ENCODE measurements around the gene MUC4.

MUC4 gene

DNA sequence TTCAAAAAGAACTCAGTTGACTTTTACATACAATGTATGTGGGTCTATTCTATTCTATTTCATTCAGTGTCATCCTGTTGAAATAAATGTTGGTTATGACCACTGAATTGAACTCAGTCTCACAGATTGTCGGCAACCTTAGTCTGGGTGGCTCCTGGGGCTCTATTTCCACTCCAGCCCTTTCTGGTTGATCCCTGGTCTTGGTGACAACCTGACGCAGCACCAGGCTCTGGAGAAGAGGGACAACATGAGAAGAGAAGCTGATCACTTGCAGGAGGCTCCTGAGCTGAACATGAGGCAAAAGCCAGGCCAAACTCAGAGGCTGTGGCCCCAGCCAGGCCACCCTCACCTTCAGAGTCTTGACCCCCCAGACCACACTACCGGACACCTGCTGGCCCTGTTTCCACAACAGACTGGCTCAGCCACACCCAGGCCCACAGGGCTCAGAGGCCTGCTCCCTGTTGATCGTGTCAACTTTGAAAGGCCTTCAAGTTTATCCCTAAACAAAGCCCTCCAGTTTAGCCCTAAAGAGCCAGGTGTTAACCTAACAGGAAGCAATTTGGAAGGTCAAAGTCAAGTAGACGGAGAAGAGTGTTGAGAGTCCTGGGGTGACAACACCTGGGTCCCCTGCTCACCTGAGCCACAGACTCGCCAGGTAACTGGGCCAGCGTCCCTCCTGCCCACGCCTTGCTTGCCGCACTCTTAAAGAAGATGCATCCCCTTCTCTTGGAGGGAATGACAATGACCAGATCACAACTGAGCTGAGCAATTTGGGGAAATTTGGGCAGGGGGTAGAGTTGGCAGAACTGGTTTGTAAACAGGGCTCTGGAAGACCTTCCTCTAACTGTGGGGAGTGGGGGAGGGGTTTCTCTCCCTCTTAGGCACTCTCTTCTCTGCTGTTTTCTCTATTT, 106.4 kb downstream of the MUC4 start:
- Mint-ChIP-seq H3K27ac (no peak overlapping the region), H3K4me1 (peaks cover 4% of the 10 kb centered on the region), H3K27me3 (no peaks in the 10 kb centered on the region), H3K4me3 (no peak overlapping the region), H3K36me3 (peaks cover 19% of the 10 kb centered on the region), H3K9me3 (no peaks in the 10 kb centered on the region)
- no peak for DNase-seq (ENCODE audit: low spot score in 2 of 2)
- ATAC-seq (ENCODE audit: low read depth) = no peak

- H3K27ac Mint-ChIP-seq = no peak overlapping the region
- no peaks in the 10 kb centered on the region for H3K9me3 Mint-ChIP-seq
- DNase-seq (ENCODE audit: low spot score in 2 of 2) (no peak), ATAC-seq (ENCODE audit: low read depth) (no peak)
- no peaks in the 10 kb centered on the region for H3K27me3 Mint-ChIP-seq
- H3K4me1 Mint-ChIP-seq = peaks cover 4% of the 10 kb centered on the region
- peaks cover 11% of the 10 kb centered on the region for H3K36me3 Mint-ChIP-seq
- no peak overlapping the region for H3K4me3 Mint-ChIP-seq
Observed at GRCh38 chr3:195704433-195704999, 107.2 kb downstream of the MUC4 start.

DNA sequence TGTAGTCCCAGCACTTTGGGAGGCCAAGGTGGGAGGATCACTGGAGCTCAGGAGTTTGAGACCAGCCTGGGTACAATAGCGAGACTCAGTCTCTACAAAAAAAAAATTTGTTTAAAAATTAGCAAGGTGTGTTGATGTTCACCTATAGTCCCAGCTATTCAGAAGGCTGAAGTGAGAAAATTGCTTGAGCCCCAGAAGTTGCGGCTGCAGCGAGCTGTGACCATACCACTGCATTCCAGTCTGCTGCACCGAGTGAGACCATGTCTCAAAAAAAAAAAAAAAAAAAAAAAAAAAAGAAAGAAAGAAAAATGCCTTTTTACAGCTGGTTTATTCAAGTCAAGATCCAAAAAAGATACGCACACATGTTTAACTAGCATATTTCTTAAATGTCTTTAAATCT, 108.0 kb downstream of the MUC4 start:
- peaks cover 6% of the 10 kb centered on the region for H3K36me3 Mint-ChIP-seq
- DNase-seq (ENCODE audit: low spot score in 2 of 2) (no peak), ATAC-seq (ENCODE audit: low read depth) (no peak)
- no peaks in the 10 kb centered on the region for H3K4me1 Mint-ChIP-seq
- no peak overlapping the region for H3K27ac Mint-ChIP-seq
- no peaks in the 10 kb centered on the region for H3K27me3 Mint-ChIP-seq
- H3K4me3 Mint-ChIP-seq = no peak overlapping the region
- no peaks in the 10 kb centered on the region for H3K9me3 Mint-ChIP-seq

DNA sequence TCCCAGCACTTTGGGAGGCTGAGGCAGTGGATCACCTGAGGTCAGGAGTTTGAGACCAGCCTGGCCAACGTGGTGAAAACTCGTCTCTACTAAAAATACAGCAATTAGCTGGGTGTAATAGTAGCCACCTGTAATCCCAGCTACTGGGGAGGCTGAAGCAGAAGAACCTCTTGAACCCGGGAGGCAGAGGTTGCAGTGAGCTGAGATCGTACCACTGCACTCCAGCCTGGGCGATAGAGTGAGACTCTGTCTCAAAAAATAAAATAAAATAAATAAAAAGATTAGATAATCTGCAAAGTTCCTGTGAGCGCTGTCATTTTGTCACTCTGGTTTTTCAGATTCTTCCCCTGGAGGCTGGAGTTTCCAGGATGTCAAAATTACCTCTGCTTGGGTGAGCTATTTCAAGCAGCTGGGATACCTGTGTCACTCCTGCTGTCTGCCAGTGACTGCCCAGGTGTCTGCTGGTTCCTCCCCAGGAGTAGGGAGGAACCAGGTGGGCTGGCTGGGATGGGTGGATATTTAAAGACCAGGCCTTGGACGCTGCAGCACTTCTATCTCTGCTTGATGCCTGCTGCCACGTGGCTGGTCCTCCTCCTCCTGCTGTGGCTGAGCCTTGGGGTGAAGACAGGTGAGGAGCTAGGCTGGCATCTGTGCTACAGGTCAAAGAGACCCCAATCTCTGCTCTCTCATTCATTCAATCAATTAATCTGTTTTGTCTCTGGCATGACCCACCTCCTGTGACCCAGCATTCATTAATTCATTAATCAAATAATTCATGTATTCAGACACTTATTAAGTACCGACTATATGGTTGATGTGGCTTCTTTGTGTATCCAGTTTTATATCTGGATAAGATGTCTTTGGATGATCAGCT, 110.5 kb downstream of the MUC4 start:
- no peak for DNase-seq (ENCODE audit: low spot score in 2 of 2)
- Mint-ChIP-seq H3K27ac (no peak overlapping the region), H3K4me3 (no peak overlapping the region), H3K4me1 (peaks cover under 1% of the 10 kb centered on the region), H3K27me3 (no peaks in the 10 kb centered on the region), H3K9me3 (no peaks in the 10 kb centered on the region), H3K36me3 (peaks cover 18% of the 10 kb centered on the region)
- ATAC-seq (ENCODE audit: low read depth) = no peak

- no peak overlapping the region for H3K27ac Mint-ChIP-seq
- no peaks in the 10 kb centered on the region for H3K27me3 Mint-ChIP-seq
- no peak overlapping the region for H3K4me3 Mint-ChIP-seq
- H3K9me3 Mint-ChIP-seq = no peaks in the 10 kb centered on the region
- peaks cover 22% of the 10 kb centered on the region for H3K36me3 Mint-ChIP-seq
- DNase-seq (ENCODE audit: low spot score in 2 of 2) = no peak
- H3K4me1 Mint-ChIP-seq = peaks cover 5% of the 10 kb centered on the region
- ATAC-seq (ENCODE audit: low read depth) = no peak
Observed at GRCh38 chr3:195700319-195700718, 111.4 kb downstream of the MUC4 start.

GRCh38 chr3:195699860-195700259, 111.9 kb downstream of the MUC4 start:
- ATAC-seq (ENCODE audit: low read depth) = no peak
- peaks cover 5% of the 10 kb centered on the region for H3K4me1 Mint-ChIP-seq

GRCh38 chr3:195699388-195699771, 112.3 kb downstream of the MUC4 start:
- no peaks in the 10 kb centered on the region for H3K9me3 Mint-ChIP-seq
- H3K36me3 Mint-ChIP-seq = peaks cover 22% of the 10 kb centered on the region
- ATAC-seq (ENCODE audit: low read depth) (no peak), DNase-seq (ENCODE audit: low spot score in 2 of 2) (no peak)
- H3K27ac Mint-ChIP-seq = no peak overlapping the region
- H3K4me3 Mint-ChIP-seq = no peak overlapping the region
- peaks cover 5% of the 10 kb centered on the region for H3K4me1 Mint-ChIP-seq
- H3K27me3 Mint-ChIP-seq = no peaks in the 10 kb centered on the region

More at GRCh38 chr3:195699860-195700259, 111.9 kb downstream of the MUC4 start:
- Mint-ChIP-seq H3K4me3 (no peak overlapping the region), H3K27ac (no peak overlapping the region), H3K36me3 (peaks cover 22% of the 10 kb centered on the region), H3K27me3 (no peaks in the 10 kb centered on the region), H3K9me3 (no peaks in the 10 kb centered on the region)
- DNase-seq (ENCODE audit: low spot score in 2 of 2) = no peak

DNA sequence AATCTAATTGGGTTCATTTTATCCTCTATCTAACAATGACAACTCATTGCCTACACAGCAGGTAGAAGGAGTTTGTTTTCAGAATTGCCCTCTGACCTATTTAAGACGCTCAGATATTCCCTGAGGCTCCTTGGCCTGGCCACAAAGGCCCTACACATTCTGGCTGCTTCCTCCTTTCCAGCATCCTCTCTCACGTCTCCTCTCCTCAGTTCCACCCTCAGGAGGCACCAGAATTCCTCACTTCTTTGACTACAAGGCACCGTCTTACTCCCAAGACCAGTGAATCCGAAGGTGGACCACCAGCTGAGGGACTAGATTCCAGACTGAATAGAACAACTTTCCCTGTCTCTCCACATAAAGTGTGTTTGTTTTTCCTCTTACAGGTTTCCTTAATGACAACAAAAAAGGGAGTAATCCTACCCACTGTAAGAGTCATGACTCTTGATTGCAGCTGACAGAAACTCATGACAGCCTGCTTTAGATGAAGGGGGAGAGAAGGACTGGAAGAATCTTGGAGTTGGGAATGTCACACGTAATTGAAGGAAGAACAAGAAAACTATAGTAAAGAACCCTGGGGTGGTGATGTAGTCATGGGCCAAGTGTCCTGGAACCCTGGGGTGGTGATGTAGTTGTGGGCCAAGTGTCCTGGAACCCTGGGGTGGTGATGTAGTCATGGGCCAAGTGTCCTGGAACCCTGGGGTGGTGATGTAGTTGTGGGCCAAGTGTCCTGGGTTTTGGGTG, 112.9 kb downstream of the MUC4 start:
- no peaks in the 10 kb centered on the region for H3K9me3 Mint-ChIP-seq
- peaks cover 24% of the 10 kb centered on the region for H3K36me3 Mint-ChIP-seq
- no peak overlapping the region for H3K27ac Mint-ChIP-seq
- H3K4me1 Mint-ChIP-seq = peaks cover 5% of the 10 kb centered on the region
- no peak for DNase-seq (ENCODE audit: low spot score in 2 of 2)
- no peak overlapping the region for H3K4me3 Mint-ChIP-seq
- ATAC-seq (ENCODE audit: low read depth) = no peak
- no peaks in the 10 kb centered on the region for H3K27me3 Mint-ChIP-seq

DNA sequence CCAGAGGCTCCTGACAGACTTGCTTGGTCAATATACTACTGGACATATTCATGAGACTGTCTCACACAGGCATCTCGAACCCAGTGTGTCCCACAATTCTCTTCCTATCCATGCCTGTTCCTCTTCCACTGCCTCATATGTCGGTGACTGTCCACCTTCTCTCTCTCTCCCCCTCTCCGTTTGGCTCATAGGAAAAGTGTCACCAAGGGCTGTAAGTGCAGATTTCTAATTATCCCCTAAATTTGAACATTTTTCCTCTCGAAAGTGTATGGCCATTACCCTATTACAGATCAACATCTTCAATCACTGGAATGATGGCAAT, 113.4 kb downstream of the MUC4 start:
- no peak overlapping the region for H3K27ac Mint-ChIP-seq
- no peaks in the 10 kb centered on the region for H3K9me3 Mint-ChIP-seq
- DNase-seq (ENCODE audit: low spot score in 2 of 2) (no peak), ATAC-seq (ENCODE audit: low read depth) (no peak)
- H3K36me3 Mint-ChIP-seq = peaks cover 25% of the 10 kb centered on the region
- H3K27me3 Mint-ChIP-seq = no peaks in the 10 kb centered on the region
- H3K4me3 Mint-ChIP-seq = no peak overlapping the region
- peaks cover 5% of the 10 kb centered on the region for H3K4me1 Mint-ChIP-seq

DNA sequence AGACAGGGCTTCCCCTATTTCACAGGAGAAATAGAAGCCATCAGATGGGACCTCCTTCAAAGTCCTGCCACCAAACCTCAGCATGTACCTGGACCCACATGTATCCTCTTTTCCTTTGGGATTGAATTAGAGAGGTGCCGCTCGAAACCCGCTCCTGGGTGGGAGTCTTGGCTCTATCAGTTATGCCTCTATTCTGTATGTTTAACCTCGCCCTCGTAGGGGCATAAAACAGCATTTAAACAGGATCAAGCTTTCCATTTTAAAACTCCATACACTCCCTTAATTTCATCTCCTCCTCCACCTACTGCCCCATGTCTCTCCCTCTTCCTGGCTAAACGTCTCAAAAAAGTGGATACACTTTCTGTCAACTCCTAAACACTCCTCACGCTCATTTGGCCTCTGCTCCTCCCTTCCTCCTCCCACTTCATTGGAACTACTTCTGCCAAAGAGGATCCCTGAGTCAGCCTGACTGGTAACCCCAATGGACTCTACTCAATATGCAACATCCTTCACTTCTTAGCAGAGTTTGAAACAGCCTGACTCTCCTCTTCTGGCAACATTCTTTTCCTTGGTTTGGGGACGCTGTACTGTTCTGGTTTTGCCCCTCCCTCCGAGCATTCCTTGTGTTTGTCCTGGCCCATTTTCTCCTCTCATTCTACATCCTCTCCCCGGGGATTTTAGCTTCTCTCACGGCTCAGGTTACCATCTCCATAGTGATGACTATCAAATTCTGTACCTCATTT, 114.0 kb downstream of the MUC4 start:
- no peak overlapping the region for H3K27ac Mint-ChIP-seq
- H3K9me3 Mint-ChIP-seq = no peaks in the 10 kb centered on the region
- peaks cover 28% of the 10 kb centered on the region for H3K36me3 Mint-ChIP-seq
- no peak overlapping the region for H3K4me3 Mint-ChIP-seq
- ATAC-seq (ENCODE audit: low read depth) (no peak), DNase-seq (ENCODE audit: low spot score in 2 of 2) (no peak)
- H3K4me1 Mint-ChIP-seq = peaks cover 5% of the 10 kb centered on the region
- H3K27me3 Mint-ChIP-seq = no peaks in the 10 kb centered on the region
